ENCODE results near the gene DTNB. TPM values are rescaled to one million over a fixed set of nuclear protein-coding genes. Genes with fewer than 3 reads are reported as not detected.

The DTNB gene
- total and polyA plus RNA-seq, 10 of the 15 experiments (the other 5 are each of a cell fraction or from before 2014, with no cell fraction given), result 4.5 to 30.6 (median 11.9) TPM

- no peak for TF ChIP-seq ZBTB40 (IDR thresholded peaks at IDR 0.05; ENCODE audit: borderline replicate concordance)
- no peak for TF ChIP-seq POLR2AphosphoS5 (IDR thresholded peaks at IDR 0.05; ENCODE audit: low read length)
- no peak for TF ChIP-seq CEBPZ (IDR thresholded peaks at IDR 0.05; ENCODE audit: low read depth, low read length)
- TF ChIP-seq MEF2B (IDR thresholded peaks at IDR 0.05; ENCODE audit: partially characterized antibody, poor library complexity, severe bottlenecking), result peak; percentile 48
- TF ChIP-seq JUND (IDR thresholded peaks at IDR 0.05; ENCODE audit: low read depth, low read length), result no peak
- no peak for TF ChIP-seq ASH2L (IDR thresholded peaks at IDR 0.05; ENCODE audit: borderline replicate concordance, low read depth)
Measured at GRCh38 chr2:25411281-25411680, 262.1 kb downstream of the DTNB start (continued).

Measured in GM12878 (cell line).